GM18498 (cell line): ENCODE measurements around the gene RHOF.

Experiments used
- ATAC-seq: cut with Tn5 transposase; IDR thresholded peaks from one replicate; pipeline ENCODE4 v1.9.1; 2021; ENCODE audit warnings: mild to moderate bottlenecking, moderate library complexity; ENCODE audit not compliant: unreplicated experiment

The RHOF gene

GRCh38 chr12:121805171-121806008, 11.9 kb upstream of the RHOF start:
- no peak for ATAC-seq

GRCh38 chr12:121804417-121805111, 11.1 kb upstream of the RHOF start:
- no peak for ATAC-seq

GRCh38 chr12:121803861-121804416, 10.5 kb upstream of the RHOF start, which contains the start of gene SETD1B:
SETD1B (plus strand) TSS chr12:121804009; CDS start chr12:121804738, 729 bp downstream.
- no peak for ATAC-seq

GRCh38 chr12:121802843-121803698, 9.6 kb upstream of the RHOF start:
- ATAC-seq: peak; percentile 39

GRCh38 chr12:121802485-121802842, 9.0 kb upstream of the RHOF start:
- no peak for ATAC-seq

- no peak for ATAC-seq
These were observed 8.4 kb upstream of the RHOF start for GRCh38 chr12:121801595-121802484.

- ATAC-seq: peak; percentile 8
These were observed 7.5 kb upstream of the RHOF start for GRCh38 chr12:121800694-121801594.

- peak; percentile 32 for ATAC-seq
These were observed 6.6 kb upstream of the RHOF start for GRCh38 chr12:121799842-121800693.

GRCh38 chr12:121799156-121799841, 5.8 kb upstream of the RHOF start:
- no peak for ATAC-seq

- ATAC-seq: no peak
These were observed 5.3 kb upstream of the RHOF start for GRCh38 chr12:121798787-121799155.

GRCh38 chr12:121797937-121798786, 4.7 kb upstream of the RHOF start:
- no peak for ATAC-seq

GRCh38 chr12:121796855-121797751, 3.6 kb upstream of the RHOF start:
- ATAC-seq: no peak

GRCh38 chr12:121795034-121795968, 1.8 kb upstream of the RHOF start:
- no peak for ATAC-seq

GRCh38 chr12:121794534-121795033, 1.1 kb upstream of the RHOF start:
- no peak for ATAC-seq
